OCI-LY1 (cell line): Measurements from ENCODE around the gene CD19.

Source experiments
- CTCF ChIP-seq: fragments of 200-600 bp; sonication (generic), shearing (Covaris generic); IDR thresholded peaks from 2 replicates; pipeline ENCODE4 v1.5.1; 2017; ENCODE audit warnings: mild to moderate bottlenecking, antibody characterized with exemption, low read length, moderate library complexity, mixed read lengths
- EZH2 ChIP-seq: fragments of 200-600 bp; sonication (generic), shearing (Covaris generic); IDR thresholded peaks from 2 replicates; pipeline ENCODE4 v1.8.0; 2017; ENCODE audit warnings: borderline replicate concordance, mixed run types, mild to moderate bottlenecking, antibody characterized with exemption, low read length, moderate library complexity, mixed read lengths

DNA sequence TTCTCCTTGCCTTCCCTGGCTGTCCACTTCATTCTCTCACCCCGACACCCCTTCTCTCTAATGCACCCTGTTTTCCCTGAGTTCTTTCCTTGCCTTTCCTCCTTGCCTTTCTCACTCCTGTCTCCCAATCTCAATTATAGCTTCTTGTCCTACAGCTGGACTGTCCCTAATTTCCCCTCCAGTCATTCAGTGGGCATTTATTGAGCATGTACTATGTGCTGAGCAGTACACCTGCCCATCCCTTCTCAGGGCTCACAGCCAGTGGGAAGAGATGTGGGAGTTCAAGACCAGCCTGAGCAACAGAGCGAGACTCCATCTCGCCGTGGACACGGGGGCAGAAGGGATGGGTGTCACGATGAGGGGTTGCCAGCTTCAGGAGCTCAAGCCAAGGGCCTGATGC, 47.7 kb upstream of the CD19 start:
- TF ChIP-seq CTCF (no peak), EZH2 (no peak)
